ENCODE measurements around the gene KCNC1. TPM values are rescaled to one million over a fixed set of nuclear protein-coding genes. Genes with fewer than 3 reads are reported as not detected.
A peak's percentile ranks its signal among the peaks of the same experiment; 100 is the strongest.

The KCNC1 gene
- total RNA-seq, 1 donor from 2014 or later: 0.05 TPM

DNA sequence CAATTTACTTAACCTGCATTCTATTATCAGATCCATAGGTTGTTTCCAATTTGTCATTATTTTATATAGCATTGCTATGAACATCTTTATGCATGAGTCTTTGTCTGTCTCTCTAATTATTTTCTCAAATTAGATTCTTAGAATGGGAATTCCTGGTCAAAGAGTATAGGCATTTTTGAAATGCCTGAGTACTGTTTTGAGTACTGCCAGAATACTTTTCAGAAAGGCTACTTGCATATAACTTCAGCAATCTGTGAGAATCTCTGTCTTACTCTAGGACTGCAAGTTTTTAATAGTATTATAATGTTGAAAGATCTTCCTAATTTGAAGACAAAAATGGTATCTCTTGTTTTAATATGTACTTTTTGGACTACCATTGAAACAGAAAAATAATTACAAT, 56.6 kb downstream of the KCNC1 start:
- DNase-seq (ENCODE audit: low read depth): no peak

DNA sequence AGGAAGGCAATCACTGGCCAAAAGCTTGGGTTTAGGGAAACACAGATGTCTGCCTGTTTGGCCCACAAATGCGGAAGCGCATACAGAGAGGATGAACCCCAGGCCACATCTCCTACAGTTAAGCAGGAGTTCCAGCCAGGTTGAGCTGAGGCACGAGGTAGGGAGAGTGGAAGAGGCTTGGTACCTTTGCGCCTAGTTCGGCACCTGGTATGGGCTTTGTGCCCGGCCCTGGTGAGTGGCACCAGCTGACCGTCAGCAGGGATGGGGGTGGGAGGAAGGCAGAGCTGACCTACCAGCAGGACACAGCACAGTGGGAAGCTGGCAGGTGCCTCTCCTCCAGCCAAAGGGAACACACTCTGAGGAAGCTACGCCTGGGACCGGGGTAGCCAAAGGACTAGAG, 57.6 kb downstream of the KCNC1 start:
- no peak for DNase-seq (ENCODE audit: low read depth)

DNA sequence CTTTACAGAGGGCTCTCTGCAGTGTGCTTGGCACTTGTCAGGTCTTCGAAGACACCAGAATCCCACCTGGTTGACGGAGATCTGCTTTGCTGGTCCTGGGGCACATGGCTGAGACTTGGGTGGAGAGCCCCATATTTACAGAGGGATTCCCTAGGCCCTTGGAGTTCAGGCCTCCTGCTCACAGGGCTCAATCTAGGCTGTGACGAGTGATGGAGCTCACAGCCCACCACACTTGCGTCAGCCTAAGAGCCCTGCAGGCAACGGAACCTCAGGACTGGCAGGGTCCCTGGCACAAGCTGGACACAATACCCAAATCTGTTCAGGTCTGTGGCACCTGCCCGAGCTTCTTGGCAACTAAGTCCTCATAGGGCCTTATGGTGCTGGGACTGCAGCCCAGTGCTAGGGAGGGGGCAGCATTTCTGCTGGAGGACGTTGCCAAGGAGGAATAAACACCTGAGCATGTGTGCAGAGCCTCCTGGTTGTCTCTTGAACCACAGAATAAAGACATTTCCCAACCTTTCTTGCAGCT, 59.1 kb downstream of the KCNC1 start:
- DNase-seq (ENCODE audit: low read depth): no peak

DNA sequence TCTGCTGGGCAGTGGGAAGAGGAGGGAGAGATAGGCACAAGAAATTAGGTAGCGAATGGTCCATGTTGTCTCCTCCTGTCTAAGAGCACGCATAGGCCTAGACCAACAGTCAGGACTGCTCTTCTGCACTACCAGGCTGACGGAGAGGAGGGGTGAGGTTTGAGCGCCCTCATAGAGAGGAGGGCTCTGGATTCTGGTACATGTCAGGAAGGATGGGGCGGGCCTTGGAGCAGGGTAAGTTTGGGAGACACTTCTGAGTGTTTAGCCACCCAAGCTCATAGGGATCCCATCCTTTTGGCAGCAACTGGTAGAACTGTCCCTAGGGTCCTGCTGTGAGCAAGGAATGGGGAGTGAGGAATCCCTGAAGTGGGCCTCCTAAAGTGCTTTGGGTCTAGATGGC, 60.4 kb downstream of the KCNC1 start:
- no peak for DNase-seq (ENCODE audit: low read depth)

DNA sequence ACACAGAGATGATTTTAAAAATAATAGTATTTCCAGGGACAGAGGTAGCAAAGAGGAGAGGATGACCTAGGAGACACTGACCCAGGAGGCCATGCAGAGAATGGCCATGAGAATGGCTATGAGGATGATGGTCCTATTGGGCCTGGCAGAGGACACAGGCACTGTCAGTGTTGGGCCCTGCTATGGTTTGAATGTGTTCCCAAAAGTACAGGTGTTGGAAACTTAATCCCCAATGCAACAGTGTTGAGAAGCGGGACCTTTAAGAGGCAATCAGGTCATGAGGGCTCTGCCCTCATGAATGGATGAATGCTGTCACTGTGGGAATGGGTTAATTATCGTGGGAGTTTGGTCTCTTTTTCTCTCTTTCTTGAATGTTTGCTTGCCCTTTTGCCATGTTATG, 61.6 kb downstream of the KCNC1 start:
- DNase-seq (ENCODE audit: low read depth): no peak

DNA sequence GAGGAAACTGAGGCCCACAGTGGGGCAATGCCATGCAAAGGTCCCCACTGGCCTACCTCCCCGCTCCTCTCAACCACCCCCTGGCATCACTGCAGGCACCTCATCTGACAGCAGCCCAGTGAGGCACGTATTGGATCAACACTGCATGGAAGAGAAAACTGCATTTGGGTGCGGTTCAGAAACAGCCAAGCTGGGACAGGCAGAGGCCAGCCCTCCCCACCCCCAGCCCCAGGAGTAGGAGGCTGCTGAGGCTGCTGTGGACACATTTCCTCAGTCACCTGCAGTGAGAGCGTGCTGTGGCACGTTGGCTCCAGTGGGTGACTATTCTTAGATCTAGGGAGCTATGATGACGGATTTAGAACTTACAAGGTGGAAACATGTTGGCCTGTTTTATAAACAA, 63.7 kb downstream of the KCNC1 start:
- no peak for DNase-seq (ENCODE audit: low read depth)

DNA sequence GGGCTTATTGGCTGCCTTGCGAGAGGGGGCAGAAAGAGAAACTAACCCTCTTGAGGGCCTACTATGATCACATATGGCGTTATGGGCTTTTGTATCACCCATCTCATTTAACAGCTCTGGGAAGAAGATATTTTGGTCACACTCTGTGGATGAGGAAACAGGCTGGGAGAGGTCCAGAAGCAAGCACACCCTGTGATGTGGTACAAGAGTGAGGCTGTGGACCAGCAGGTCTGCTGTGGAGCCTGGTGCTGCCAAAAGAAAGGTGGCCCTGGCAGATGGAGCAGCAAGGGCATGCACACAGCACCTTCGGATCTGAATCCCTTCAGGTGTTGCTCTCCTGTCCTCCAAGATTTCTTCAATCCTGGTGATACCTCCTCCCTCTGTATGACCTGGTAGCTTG, 64.1 kb downstream of the KCNC1 start:
- DNase-seq (ENCODE audit: low read depth): no peak

DNA sequence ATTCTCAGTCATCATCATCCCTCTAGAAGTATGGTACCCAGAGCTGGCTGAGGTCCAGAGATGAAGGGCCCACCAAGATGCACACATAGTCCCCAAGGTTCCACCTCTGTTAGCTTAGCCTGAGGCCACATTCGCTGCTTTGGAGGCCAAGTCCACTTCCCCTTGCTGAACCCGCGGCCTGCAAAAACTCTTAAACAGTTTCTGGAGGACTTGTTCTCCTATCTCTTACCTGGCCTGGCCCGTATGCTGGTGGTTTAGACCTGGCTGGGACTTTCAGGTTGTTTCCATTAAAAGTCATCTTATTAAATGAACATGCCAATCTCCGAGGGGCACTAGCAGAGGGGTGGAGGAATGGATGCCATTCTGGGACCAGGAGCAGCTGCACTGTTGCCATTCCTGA, 64.6 kb downstream of the KCNC1 start:
- no peak for DNase-seq (ENCODE audit: low read depth)

DNA sequence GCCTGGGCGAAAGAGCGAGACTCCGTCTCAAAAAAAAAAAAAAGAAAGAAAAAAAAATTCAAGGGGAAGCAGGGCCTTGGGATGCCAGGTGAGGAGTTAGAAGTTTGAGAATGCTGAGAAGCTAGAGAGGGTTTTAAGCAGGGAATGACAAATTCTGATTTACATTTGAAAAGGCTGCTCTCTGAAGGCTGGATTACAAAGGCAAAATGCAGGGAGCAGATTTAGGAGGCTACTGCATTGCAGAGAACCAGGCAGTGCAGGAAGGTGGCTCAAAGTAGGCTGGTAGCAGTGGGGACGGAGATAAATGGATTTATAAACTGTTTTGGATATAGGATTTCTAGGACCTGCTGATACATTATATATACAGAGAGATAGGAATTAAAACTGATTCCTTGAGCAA, 66.6 kb downstream of the KCNC1 start:
- DNase-seq (ENCODE audit: low read depth): no peak

DNA sequence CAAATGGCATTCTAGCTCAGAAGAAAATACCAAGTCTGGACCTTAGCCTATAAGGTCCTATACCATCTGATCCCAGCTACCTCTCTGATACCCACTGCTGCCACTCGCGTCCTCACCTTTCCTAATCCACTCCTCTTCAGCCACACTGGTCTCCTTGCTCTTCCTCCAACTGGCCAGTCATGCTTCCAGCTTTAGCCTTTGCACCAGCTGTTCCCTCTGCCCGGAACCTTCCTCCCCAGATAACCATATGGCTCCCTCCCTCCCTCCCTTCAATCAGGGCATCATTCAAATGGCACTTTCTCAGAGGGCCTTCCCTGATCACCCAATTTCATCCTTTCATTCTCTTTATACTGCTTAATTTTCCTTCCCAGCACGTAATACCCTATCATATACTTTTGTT, 67.9 kb downstream of the KCNC1 start:
- DNase-seq (ENCODE audit: low read depth): no peak

DNA sequence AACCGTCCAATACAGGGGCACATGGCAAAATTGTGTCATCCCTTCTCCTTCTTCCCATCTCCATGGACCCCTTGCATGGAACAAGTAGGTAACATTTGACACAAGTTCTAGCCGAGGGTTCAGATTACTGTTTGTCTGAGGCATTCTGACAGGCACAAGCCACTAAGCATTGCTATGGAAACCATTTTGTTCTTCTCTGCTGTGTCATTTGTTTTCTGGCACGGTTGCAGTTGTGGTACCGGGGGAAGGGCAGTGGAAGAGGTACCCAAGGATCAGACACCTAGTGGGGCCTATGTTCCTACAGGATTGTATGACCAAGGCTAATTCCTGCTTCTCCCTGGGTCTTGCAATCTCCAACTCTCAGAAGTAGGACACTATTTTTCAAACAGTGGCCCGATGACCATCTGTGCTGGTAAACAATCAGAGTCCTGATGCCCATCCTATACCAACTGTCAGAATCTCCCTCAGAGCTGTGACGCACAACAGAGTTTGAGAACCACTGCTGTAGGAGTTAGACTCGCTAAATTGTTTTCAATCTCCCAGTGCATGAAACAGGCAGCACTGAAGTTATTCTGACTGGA, 69.3 kb downstream of the KCNC1 start:
- peak; percentile 42 for DNase-seq (ENCODE audit: low read depth)

DNA sequence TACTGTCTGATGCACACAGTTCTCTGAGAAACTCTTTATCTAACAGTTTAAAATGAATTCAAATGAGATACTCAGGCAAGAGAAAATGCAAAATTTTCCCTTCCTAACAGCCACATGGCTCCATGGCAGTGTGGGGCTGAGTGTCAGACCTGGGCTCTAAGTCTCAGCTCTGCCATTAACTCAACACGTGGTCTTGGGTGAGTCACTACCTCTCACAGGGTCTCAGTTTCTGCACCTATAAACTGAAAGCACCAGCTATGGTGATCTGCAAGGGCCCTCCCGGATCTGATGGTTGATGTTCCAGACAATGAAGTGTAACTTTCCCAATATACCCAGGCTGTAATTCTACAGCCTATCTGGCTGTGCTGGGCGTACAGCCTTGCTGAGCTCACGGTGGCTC, 70.5 kb downstream of the KCNC1 start:
- no peak for DNase-seq (ENCODE audit: low read depth)

DNA sequence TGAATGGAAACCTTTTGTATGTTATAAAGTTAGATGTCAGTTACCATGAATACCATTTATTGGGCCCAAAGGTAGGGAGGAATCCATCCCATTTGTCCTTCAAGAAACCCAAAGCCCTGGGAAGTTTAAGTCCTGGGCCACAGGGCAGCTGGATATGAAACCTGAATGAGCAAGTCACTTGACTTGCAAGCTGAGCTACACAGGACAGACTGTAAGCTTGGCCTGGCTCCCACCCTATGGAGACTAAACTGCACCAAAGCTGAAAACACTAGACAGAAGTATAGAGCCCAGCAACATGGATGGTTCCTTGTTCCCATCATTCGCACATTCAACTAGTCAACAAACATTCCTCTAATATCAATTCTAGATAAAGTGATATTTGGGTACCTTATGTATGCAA, 71.3 kb downstream of the KCNC1 start:
- DNase-seq (ENCODE audit: low read depth): no peak

DNA sequence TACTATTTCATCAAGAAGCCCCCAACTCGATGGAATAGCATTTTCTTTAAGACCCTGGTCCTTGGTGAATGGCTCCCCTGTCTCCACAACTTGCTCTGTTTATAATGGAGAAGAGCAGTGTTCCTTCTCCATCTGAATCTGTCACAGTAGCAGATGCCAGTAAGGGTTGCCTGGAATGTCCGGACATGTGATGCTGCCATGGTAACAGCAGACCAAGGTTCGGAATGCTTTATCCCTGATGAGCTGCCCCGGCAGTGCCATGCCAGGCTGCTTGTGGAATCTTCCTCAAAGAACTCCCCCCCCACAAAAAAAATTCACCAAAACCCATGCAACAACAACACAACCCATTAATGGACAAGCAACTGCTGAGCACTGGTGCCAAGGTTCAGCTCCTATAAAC, 72.5 kb downstream of the KCNC1 start:
- DNase-seq (ENCODE audit: low read depth): no peak

DNA sequence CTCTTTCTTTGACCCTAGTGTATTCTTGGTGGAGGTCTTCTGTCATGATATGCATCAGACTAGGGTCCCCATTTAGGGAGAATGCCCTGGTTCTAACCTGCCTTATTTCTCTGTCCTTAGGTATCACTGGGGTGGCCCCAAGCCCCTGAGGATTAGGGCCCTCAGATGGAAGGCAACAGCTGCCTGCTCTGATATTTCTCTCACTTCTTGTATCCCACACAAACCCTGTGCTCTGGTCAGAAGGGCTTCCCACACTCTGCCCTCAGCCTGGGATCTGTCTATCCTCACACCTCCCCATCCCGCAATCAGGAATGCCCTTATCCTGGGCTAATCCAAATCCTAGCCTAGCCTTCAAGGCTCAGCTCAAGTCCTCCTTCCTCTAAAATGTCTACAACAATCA, 75.5 kb downstream of the KCNC1 start:
- DNase-seq (ENCODE audit: low read depth): no peak

DNA sequence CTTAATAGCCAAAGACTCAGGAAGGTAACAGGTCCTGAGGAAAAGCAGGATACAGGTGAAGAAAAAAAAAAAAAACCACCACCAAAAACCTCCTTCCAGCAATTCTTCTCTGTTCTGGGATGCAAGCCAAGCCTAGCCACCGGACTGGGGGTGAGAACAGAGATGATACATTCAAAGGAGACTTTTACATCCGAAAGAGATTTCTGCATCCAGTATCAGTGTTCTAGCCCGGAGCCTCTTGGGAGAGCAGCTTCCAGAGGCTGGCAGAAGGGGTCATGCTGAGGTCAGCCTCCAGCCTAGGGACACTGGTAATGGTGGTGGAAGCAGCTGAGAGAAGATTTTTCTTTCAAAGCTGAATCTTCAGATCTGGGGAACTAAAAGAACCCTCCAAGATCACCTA, 76.2 kb downstream of the KCNC1 start:
- peak; percentile 6 for DNase-seq (ENCODE audit: low read depth)

DNA sequence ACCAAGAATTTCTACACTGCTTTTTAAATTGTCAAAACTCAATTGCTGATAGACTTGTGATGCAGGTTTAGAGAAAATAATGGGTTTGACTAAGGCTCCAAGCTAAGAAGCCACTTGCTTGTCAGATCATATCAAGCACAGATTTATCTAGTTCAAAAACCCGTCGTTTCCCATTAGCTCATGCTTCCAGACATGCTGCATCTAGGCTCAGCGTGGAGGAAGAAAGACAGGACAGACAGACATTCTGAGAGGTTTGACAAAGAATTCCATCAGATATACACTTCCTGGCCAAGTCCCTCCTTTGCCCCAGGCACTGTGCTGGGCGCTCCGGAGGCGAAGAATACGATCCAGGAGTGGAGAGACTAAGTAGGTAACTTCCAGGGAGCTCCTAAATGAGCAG, 76.8 kb downstream of the KCNC1 start:
- DNase-seq (ENCODE audit: low read depth): no peak

DNA sequence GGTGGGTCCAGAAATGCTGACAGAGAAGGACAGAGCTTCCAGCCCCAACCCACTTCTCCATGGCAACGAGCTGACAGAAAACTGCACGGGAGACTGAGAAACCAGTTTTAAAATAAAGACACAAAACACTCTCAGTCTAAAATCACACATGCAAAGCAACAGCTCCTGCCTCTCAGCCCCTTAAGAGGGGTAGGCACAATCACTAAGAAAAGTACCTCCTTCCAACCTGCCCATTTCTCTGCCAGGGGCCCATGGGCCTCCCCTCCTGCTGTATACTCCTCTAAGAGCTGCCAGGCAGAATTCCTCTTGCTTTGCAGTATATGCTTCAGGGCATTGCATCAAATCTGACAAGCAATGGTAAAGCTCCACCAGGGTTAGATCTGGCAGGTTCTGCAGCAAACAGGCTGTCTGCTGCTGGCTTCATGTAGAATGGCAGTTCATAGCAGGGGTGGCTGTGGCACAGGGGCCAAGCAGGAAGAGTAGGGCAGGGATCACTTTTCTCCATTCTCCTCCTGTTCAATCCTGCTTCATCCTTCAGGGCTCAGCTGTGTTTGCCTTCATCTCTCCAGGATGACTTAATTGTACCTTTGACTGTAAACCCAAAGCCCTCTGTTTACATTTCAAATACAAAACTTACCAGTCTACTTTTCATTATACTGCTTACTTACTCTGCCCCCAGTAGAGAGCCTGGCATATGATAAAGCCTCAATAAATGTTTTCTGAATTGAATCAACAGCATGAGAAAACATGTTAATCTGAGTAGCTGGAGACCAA, 77.7 kb downstream of the KCNC1 start:
- DNase-seq (ENCODE audit: low read depth): no peak

DNA sequence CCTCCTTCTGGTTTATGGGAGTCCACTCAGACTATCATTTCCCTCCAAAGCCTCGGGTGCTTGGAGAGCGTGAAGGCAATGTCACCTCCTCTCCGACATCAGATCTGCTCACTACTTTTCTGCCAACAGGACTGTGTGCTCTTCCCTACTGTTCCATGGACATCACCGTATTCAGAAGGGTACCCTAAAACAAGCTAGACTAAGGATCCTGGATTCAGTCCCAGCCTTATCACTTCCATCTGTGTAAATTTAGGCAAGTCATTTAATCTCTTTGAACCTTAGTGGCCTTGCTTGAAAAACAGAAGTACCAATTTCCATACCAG, 78.2 kb downstream of the KCNC1 start:
- no peak for DNase-seq (ENCODE audit: low read depth)

DNA sequence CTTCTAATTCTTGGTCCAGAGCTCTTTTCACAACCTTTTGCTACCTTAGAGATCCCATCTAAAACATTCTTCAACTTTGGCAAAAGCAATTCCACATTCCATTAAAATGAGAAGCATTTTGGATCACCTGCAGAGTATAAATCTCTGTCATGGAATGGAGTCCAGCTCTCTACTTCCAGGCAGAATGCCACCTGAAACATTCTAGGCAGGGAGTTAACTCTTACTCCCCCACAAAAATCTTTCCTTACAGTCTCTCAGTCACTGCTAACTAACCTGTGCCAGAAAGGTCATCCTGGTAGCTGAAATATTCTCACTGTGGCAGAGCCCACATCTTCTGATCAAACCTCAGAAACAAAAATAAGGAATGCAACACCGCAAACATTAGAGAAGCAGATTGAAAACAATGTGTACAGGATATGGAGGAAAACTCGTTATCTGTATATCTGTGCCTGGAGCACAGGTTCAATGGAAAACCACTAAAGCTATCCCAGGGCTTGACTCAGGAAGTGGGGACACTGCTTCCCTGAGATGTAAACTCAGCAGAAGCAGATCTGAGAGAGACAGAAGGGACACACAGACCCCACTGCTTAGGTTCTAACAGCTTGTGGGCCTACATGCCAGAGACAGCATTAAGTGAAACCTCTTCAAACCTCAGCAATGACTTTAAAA, 78.9 kb downstream of the KCNC1 start:
- peak; percentile 10 for DNase-seq (ENCODE audit: low read depth)

DNA sequence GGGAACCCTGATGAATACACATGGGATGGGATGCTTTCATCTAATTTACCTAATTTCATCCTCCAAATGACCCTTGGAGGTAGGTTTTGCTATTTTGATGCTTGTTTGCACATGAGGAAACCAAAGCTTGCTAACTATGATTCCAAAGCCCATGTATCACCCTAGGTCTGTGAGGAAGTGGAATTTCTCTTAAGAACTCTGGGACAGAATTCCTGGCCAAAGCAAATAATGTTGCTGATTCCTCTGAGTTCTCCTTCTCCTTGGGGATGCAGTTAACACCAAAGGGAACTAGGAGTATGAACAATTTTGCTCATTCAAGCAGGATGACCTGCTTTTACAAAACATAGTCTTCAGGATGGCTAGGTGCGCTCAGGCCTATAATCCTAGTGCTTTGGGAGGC, 80.0 kb downstream of the KCNC1 start:
- DNase-seq (ENCODE audit: low read depth): no peak

DNA sequence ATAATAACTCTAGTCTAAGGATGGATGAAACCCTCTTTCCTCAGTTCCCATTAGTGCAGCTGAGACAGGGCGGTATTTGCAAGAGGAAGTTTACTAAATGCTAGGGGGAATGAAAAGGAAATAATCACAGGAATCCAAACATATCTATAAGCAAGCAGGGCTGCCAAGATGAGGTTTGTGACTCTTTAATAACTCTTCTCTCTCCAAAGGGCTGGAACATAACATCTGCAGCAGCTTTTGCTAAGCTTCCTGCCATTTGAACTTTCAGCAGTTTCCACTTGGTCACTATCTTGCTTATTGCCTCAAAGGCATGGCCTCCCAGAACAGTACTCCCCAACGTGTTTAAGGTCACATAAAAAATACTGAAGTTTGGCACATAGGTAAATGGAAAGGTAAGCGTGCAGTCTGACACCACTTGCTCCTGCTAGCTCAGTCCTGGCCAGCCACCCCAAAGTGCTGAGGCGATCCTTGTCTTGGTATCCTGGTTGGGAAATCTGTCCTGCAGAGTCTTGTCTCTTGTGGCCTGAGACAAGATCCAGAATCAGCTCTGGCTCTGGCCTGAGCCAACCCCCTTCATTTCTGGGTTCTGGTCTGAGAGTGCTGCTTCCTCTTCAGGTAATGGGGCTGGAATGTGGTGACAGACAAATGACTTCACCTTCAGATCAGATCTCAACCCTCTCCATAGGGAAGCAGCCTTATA, 81.8 kb downstream of the KCNC1 start:
- no peak for DNase-seq (ENCODE audit: low read depth)

Measured in renal cortical epithelial cell (primary cell).